ENCODE data around the gene ERG.

The ERG gene

GRCh38 chr21:38496224-38496623, 2.1 kb downstream of the ERG start:
- DNase-seq = no peak

GRCh38 chr21:38495696-38496095, 2.6 kb downstream of the ERG start:
- no peak for DNase-seq

GRCh38 chr21:38495242-38495641, 3.0 kb downstream of the ERG start:
- DNase-seq = no peak

GRCh38 chr21:38494703-38495102, 3.6 kb downstream of the ERG start:
- no peak for DNase-seq

- DNase-seq = no peak
Observed at GRCh38 chr21:38494251-38494642, 4.0 kb downstream of the ERG start.

- no peak for DNase-seq
Observed at GRCh38 chr21:38493549-38494250, 4.6 kb downstream of the ERG start.

GRCh38 chr21:38492007-38492406, 6.3 kb downstream of the ERG start:
- DNase-seq = no peak

- no peak for DNase-seq
Observed at GRCh38 chr21:38491536-38491935, 6.7 kb downstream of the ERG start.

GRCh38 chr21:38490411-38491020, 7.8 kb downstream of the ERG start:
- DNase-seq = no peak

- no peak for DNase-seq
Observed at GRCh38 chr21:38489729-38490128, 8.5 kb downstream of the ERG start.

GRCh38 chr21:38489271-38489652, 9.0 kb downstream of the ERG start:
- no peak for DNase-seq

- no peak for DNase-seq
Observed at GRCh38 chr21:38488640-38489270, 9.5 kb downstream of the ERG start.

- no peak for DNase-seq
Observed at GRCh38 chr21:38487901-38488639, 10.2 kb downstream of the ERG start.

- DNase-seq = no peak
Observed at GRCh38 chr21:38486706-38487105, 11.6 kb downstream of the ERG start.

GRCh38 chr21:38486221-38486620, 12.1 kb downstream of the ERG start:
- no peak for DNase-seq

- no peak for DNase-seq
Observed at GRCh38 chr21:38479641-38480525, 18.4 kb downstream of the ERG start.

GRCh38 chr21:38478782-38479181, 19.5 kb downstream of the ERG start:
- peak; percentile 16 for DNase-seq

- DNase-seq = no peak
Observed at GRCh38 chr21:38477226-38477625, 21.1 kb downstream of the ERG start.

GRCh38 chr21:38476385-38476784, 21.9 kb downstream of the ERG start:
- DNase-seq = no peak

GRCh38 chr21:38475519-38475918, 22.8 kb downstream of the ERG start:
- DNase-seq = no peak

- DNase-seq = no peak
Observed at GRCh38 chr21:38474796-38475195, 23.5 kb downstream of the ERG start.

- DNase-seq = no peak
Observed at GRCh38 chr21:38474124-38474523, 24.2 kb downstream of the ERG start.
